Caco-2 (cell line): ENCODE data around the gene MYO1E. TPM values are rescaled to one million over a fixed set of nuclear protein-coding genes. Genes with fewer than 3 reads are reported as not detected.
A peak's percentile ranks its signal among the peaks of the same experiment; 100 is the strongest.

Experiments used
- BruUV-seq: library from RNA; stranded (reverse); fragments of 400-500 nt; replicated peaks from 2 replicates; lab custom pipeline; 2021; lab: Mats Ljungman, UMichigan
- CTCF ChIA-PET: fragments of 300-600 bp; sonication (Branson Sonifier 250); formaldehyde crosslinking; loops from one replicate; lab custom pipeline; 2022; ENCODE audit warnings: antibody characterized with exemption; lab: Charles Lee
- POLR2A ChIA-PET: fragments of 300-600 bp; sonication (Branson Sonifier 250); formaldehyde crosslinking; loops from one replicate; lab custom pipeline; 2022; ENCODE audit warnings: antibody characterized with exemption; lab: Charles Lee
- DNase-seq, 2 experiments: peaks; one replicate each; pipeline versions ENCODE4 v3.0.0 to v3.0.0-alpha.2; 2020 to 2022
- H3K27me3 ChIP-seq: replicated peaks from 2 replicates; pipeline ENCODE4 v1.6.0; 2011; ENCODE audit warnings: low read length; ENCODE audit not compliant: control insufficient read depth, insufficient read depth
- H3K36me3 ChIP-seq: 2 replicates; pipeline ENCODE4 v1.5.1; 2011; ENCODE audit warnings: low read length; ENCODE audit not compliant: control insufficient read depth, insufficient read depth
- H3K4me1 ChIP-seq: fragments of 250-450 bp; sonication (Bioruptor Pico); 2 replicates; pipeline ENCODE4 v1.5.1; 2020; ENCODE audit warnings: mild to moderate bottlenecking
- H3K4me3 ChIP-seq: 2 replicates; pipeline ENCODE4 v1.5.1; 2011; ENCODE audit warnings: low read depth, mild to moderate bottlenecking, control low read depth, low read length
- H3K9me3 ChIP-seq: fragments of 250-450 bp; sonication (Bioruptor Pico); 2 replicates; pipeline ENCODE4 v1.5.1; 2020; ENCODE audit warnings: mild to moderate bottlenecking, moderate library complexity
- H3K27ac Mint-ChIP-seq: one replicate; pipeline ENCODE4 v1.8.0; 2022; ENCODE audit warnings: mixed read lengths; ENCODE audit not compliant: unreplicated experiment
- H3K27me3 Mint-ChIP-seq: one replicate; pipeline ENCODE4 v1.8.0; 2022; ENCODE audit warnings: mixed read lengths; ENCODE audit not compliant: insufficient read depth, unreplicated experiment
- H3K36me3 Mint-ChIP-seq: one replicate; pipeline ENCODE4 v1.8.0; 2022; ENCODE audit warnings: mild to moderate bottlenecking, mixed read lengths; ENCODE audit not compliant: insufficient read depth, unreplicated experiment
- H3K4me1 Mint-ChIP-seq: one replicate; pipeline ENCODE4 v1.8.0; 2022; ENCODE audit warnings: low read depth, mixed read lengths; ENCODE audit not compliant: unreplicated experiment
- H3K4me3 Mint-ChIP-seq: one replicate; pipeline ENCODE4 v1.8.0; 2022; ENCODE audit warnings: mild to moderate bottlenecking, moderate library complexity, mixed read lengths; ENCODE audit not compliant: unreplicated experiment
- H3K9me3 Mint-ChIP-seq: one replicate; pipeline ENCODE4 v1.8.0; 2022; ENCODE audit warnings: mixed read lengths; ENCODE audit not compliant: unreplicated experiment
- CTCF ChIP-seq, 2 experiments: fragments of 200-600 bp in 1 of 2; IDR thresholded peaks; 1 replicate in 1 of 2; 2 replicates in 1 of 2; pipeline versions ENCODE4 v1.5.1 to v1.8.0; 2011 to 2022; ENCODE audit warnings: antibody characterized with exemption in 1 of 2, control low read depth in 1 of 2, inconsistent platforms in 1 of 2, low read depth in 1 of 2, low read length in 1 of 2, mild to moderate bottlenecking in 1 of 2, moderate library complexity in 1 of 2; ENCODE audit not compliant: insufficient read depth in 1 of 2, severe bottlenecking in 1 of 2, unreplicated experiment in 1 of 2
- intact Hi-C: fragments of 100-400 bp; cut with micrococcal nuclease; formaldehyde crosslinking; loops from one replicate; pipeline ENCODE4 v1.10.0; 2022; ENCODE audit not compliant: unreplicated experiment
- total RNA-seq: library from RNA; stranded (reverse); gene quantifications from 2 replicates; pipeline ENCODE4 v1.2.3, GENCODE V29; 2022

MYO1E gene
- total RNA-seq, 1 experiment from 2014 or later, result 187 TPM

GRCh38 chr15:59376733-59377132, 4.1 kb upstream of the MYO1E start:
- H3K9me3 ChIP-seq, result no peaks in the 10 kb centered on the region
- Mint-ChIP-seq H3K4me1 (peaks cover 7% of the 10 kb centered on the region), H3K9me3 (no peaks in the 10 kb centered on the region), H3K4me3 (no peak overlapping the region), H3K27ac (no peak overlapping the region), H3K27me3 (no peaks in the 10 kb centered on the region), H3K36me3 (peaks cover 16% of the 10 kb centered on the region)
- H3K36me3 ChIP-seq, result no peaks in the 10 kb centered on the region
- H3K4me1 ChIP-seq, result peaks cover 35% of the 10 kb centered on the region
- peak in 1 of 2 experiments; percentile 21 for TF ChIP-seq CTCF (IDR thresholded peaks at IDR 0.05; ENCODE audit: insufficient read depth in 1 of 2, low read depth in 1 of 2, low read length in 1 of 2, severe bottlenecking in 1 of 2, unreplicated experiment in 1 of 2)
- intact Hi-C loops, result no loop called here
- ChIA-PET CTCF (interaction anchor here (1.0 kb wide), 1 partner anchor 9 kb away, joined by 3 read pairs; no protein-coding TSS in a partner anchor), POLR2A (interaction anchor here (0.6 kb wide), 1 partner anchor 130 kb away, joined by 3 read pairs; no protein-coding TSS in a partner anchor)
- no peaks in the 10 kb centered on the region for H3K27me3 ChIP-seq
- no peak overlapping the region for H3K4me3 ChIP-seq
- no TSS peak for BruUV-seq
- DNase-seq, result no peak

GRCh38 chr15:59373215-59373614, 544 bp upstream of the MYO1E start:
- H3K4me3 ChIP-seq, result peak overlapping the region; percentile 96
- intact Hi-C loops, result loop anchor here (2.0 kb wide), 2 partner anchors 116 to 120 kb away; no protein-coding TSS in a partner anchor
- no peak for TF ChIP-seq CTCF (IDR thresholded peaks at IDR 0.05; ENCODE audit: insufficient read depth in 1 of 2, low read depth in 1 of 2, low read length in 1 of 2, severe bottlenecking in 1 of 2, unreplicated experiment in 1 of 2)
- no peaks in the 10 kb centered on the region for H3K36me3 ChIP-seq
- CTCF ChIA-PET, result interaction anchor here (0.8 to 1.2 kb wide), 4 partner anchors 8 to 156 kb away, joined by 4 to 6 read pairs (median 4); no protein-coding TSS in a partner anchor
- Mint-ChIP-seq H3K27ac (peak overlapping the region; percentile 97), H3K4me1 (peaks cover 7% of the 10 kb centered on the region), H3K27me3 (no peaks in the 10 kb centered on the region), H3K36me3 (peaks cover 31% of the 10 kb centered on the region), H3K9me3 (no peaks in the 10 kb centered on the region), H3K4me3 (peak overlapping the region; percentile 88)
- no peaks in the 10 kb centered on the region for H3K9me3 ChIP-seq
- TSS peak; percentile 83 for BruUV-seq
- no peaks in the 10 kb centered on the region for H3K27me3 ChIP-seq
- DNase-seq, result no peak
- H3K4me1 ChIP-seq, result peaks cover 35% of the 10 kb centered on the region
- POLR2A ChIA-PET, result interaction anchor here (0.6 to 1.4 kb wide), 19 partner anchors 8 to 1070 kb away, joined by 3 to 35 read pairs (median 4); partner anchors contain the start of genes FAM81A and GTF2A2

- BruUV-seq, result no TSS peak
- Histone ChIP-seq H3K4me3 (peak overlapping the region; percentile 96), H3K27me3 (no peaks in the 10 kb centered on the region), H3K36me3 (no peaks in the 10 kb centered on the region), H3K9me3 (no peaks in the 10 kb centered on the region), H3K4me1 (peaks cover 39% of the 10 kb centered on the region)
- DNase-seq, result peak in 1 of 2 experiments; percentile 65
- intact Hi-C loops, result loop anchor here (2.0 kb wide), 2 partner anchors 115 to 121 kb away; no protein-coding TSS in a partner anchor
- peaks cover 31% of the 10 kb centered on the region for H3K36me3 Mint-ChIP-seq
- no peaks in the 10 kb centered on the region for H3K27me3 Mint-ChIP-seq
- H3K27ac Mint-ChIP-seq, result peak overlapping the region; percentile 97
- CTCF ChIA-PET, result interaction anchor here (0.7 to 1.2 kb wide), 2 partner anchors 92 to 719 kb away, joined by 3 to 7 read pairs; no protein-coding TSS in a partner anchor
- no peak for TF ChIP-seq CTCF (IDR thresholded peaks at IDR 0.05; ENCODE audit: insufficient read depth in 1 of 2, low read depth in 1 of 2, low read length in 1 of 2, severe bottlenecking in 1 of 2, unreplicated experiment in 1 of 2)
- H3K9me3 Mint-ChIP-seq, result no peaks in the 10 kb centered on the region
- H3K4me1 Mint-ChIP-seq, result peaks cover 16% of the 10 kb centered on the region
- peak overlapping the region; percentile 98 for H3K4me3 Mint-ChIP-seq
- POLR2A ChIA-PET, result interaction anchor here (1.1 to 1.4 kb wide), 5 partner anchors 9 to 125 kb away, joined by 3 to 35 read pairs (median 6); no protein-coding TSS in a partner anchor
These were observed 966 bp downstream of the MYO1E start for GRCh38 chr15:59371458-59372351.
